H1 (cell line): ENCODE results near the gene ITGA8. TPM values are rescaled to one million over a fixed set of nuclear protein-coding genes. Genes with fewer than 3 reads are reported as not detected.

Experiments
- CTCF ChIA-PET: fragments of 300-600 bp; sonication (Branson Sonifier 250); formaldehyde crosslinking; loops from one replicate; lab custom pipeline; 2021; ENCODE audit not compliant: partially characterized antibody; lab: Charles Lee
- POLR2A ChIA-PET: fragments of 300-600 bp; sonication (Branson Sonifier 250); formaldehyde crosslinking; loops from one replicate; lab custom pipeline; 2021; ENCODE audit warnings: inconsistent platforms; ENCODE audit not compliant: partially characterized antibody; lab: Charles Lee
- DNase-seq, 2 experiments: peaks; one replicate each; pipeline versions ENCODE4 v3.0.0 to v3.0.0-alpha.2; 2010 to 2022; ENCODE audit warnings: low spot score in 2 of 2, low read depth in 1 of 2, mixed read lengths in 1 of 2
- FAIRE-seq: peaks from 2 replicates; lab custom pipeline; 2011; peaks lifted over from hg19 to GRCh38; lab: Jason Lieb, UNC
- H2AFZ ChIP-seq: 2 replicates; pipeline ENCODE4 v1.8.1; 2012; ENCODE audit warnings: low read length, inconsistent platforms
- H2AK5ac ChIP-seq: 2 replicates; pipeline ENCODE4 v1.6.1; 2013; ENCODE audit warnings: low read depth, low read length
- H2BK120ac ChIP-seq: replicated peaks from 2 replicates; pipeline ENCODE3; 2013; ENCODE audit warnings: low read depth, low read length, inconsistent platforms
- H2BK12ac ChIP-seq: 2 replicates; pipeline ENCODE4 v1.6.1; 2013; ENCODE audit warnings: low read depth, low read length
- H2BK15ac ChIP-seq: 2 replicates; pipeline ENCODE4 v1.6.1; 2013; ENCODE audit warnings: low read length
- H2BK20ac ChIP-seq: 2 replicates; pipeline ENCODE4 v1.6.1; 2013; ENCODE audit warnings: low read length
- H2BK5ac ChIP-seq: 2 replicates; pipeline ENCODE4 v1.6.1; 2013; ENCODE audit warnings: low read depth, low read length
- H3K14ac ChIP-seq: 2 replicates; pipeline ENCODE4 v1.6.1; 2013; ENCODE audit warnings: inconsistent platforms; ENCODE audit not compliant: insufficient read length
- H3K18ac ChIP-seq: 2 replicates; pipeline ENCODE4 v1.6.1; 2013; ENCODE audit warnings: low read length; ENCODE audit errors: extremely low read depth
- H3K23ac ChIP-seq: 2 replicates; pipeline ENCODE4 v1.6.1; 2013; ENCODE audit warnings: inconsistent platforms; ENCODE audit not compliant: insufficient read length
- H3K23me2 ChIP-seq: 2 replicates; pipeline ENCODE4 v1.6.1; 2013; ENCODE audit warnings: low read depth, low read length
- H3K27ac ChIP-seq: 2 replicates; pipeline ENCODE4 v1.6.1; 2011; ENCODE audit warnings: low read depth, low read length, inconsistent platforms
- H3K27me3 ChIP-seq, 4 experiments: replicated peaks in 1 of 4; 1 replicate in 1 of 4; 2 replicates in 3 of 4; pipeline versions ENCODE4 v1.6.1 to v1.8.1; 2011 to 2013; ENCODE audit warnings: low read length in 3 of 4, mild to moderate bottlenecking in 3 of 4, inconsistent platforms in 2 of 4, mixed read lengths in 2 of 4, moderate library complexity in 1 of 4; ENCODE audit not compliant: control insufficient read depth in 3 of 4, insufficient read depth in 3 of 4; ENCODE audit errors: extremely low read depth in 1 of 4
- H3K36me3 ChIP-seq, 4 experiments: 2 replicates each; pipeline versions ENCODE4 v1.6.1 to v1.8.1; 2011 to 2013; ENCODE audit warnings: mild to moderate bottlenecking in 4 of 4, low read length in 3 of 4, moderate library complexity in 2 of 4, control low read depth in 1 of 4, inconsistent platforms in 1 of 4; ENCODE audit not compliant: insufficient read depth in 4 of 4, control insufficient read depth in 2 of 4
- H3K4ac ChIP-seq: replicated peaks from 2 replicates; pipeline ENCODE3; 2013; ENCODE audit warnings: low read length, low read depth, mixed read lengths, inconsistent platforms; ENCODE audit not compliant: insufficient read length
- H3K4me1 ChIP-seq, 4 experiments: replicated peaks in 1 of 4; 1 replicate in 1 of 4; 2 replicates in 3 of 4; pipeline versions ENCODE4 v1.6.1 to v1.8.1; 2011 to 2013; ENCODE audit warnings: low read length in 3 of 4, inconsistent platforms in 2 of 4, mixed read lengths in 1 of 4; ENCODE audit not compliant: insufficient read depth in 4 of 4, control insufficient read depth in 3 of 4
- H3K4me2 ChIP-seq, 2 experiments: 2 replicates each; pipeline versions ENCODE4 v1.6.1 to v1.8.1; 2011 to 2013; ENCODE audit warnings: low read depth in 2 of 2, low read length in 2 of 2, control low read depth in 1 of 2, inconsistent platforms in 1 of 2, mild to moderate bottlenecking in 1 of 2; ENCODE audit not compliant: insufficient read depth in 1 of 2
- H3K4me3 ChIP-seq, 4 experiments: fragments of 200-600, 300-600 bp in 1 of 4; sonication (generic), shearing (Covaris generic), sonication (Bioruptor Twin) in 1 of 4; 2 replicates each; pipeline versions ENCODE4 v1.5.1 to v1.8.1; 2011 to 2016; ENCODE audit warnings: low read length in 4 of 4, low read depth in 3 of 4, control low read depth in 2 of 4, inconsistent platforms in 2 of 4, mild to moderate bottlenecking in 2 of 4, mixed read lengths in 1 of 4, moderate library complexity in 1 of 4; ENCODE audit not compliant: insufficient read depth in 2 of 4; ENCODE audit errors: extremely low read depth in 1 of 4
- H3K56ac ChIP-seq: replicated peaks from 2 replicates; pipeline ENCODE3; 2013; ENCODE audit warnings: low read depth, mild to moderate bottlenecking, mixed read lengths, low read length, inconsistent platforms; ENCODE audit not compliant: insufficient read length
- H3K79me1 ChIP-seq: 2 replicates; pipeline ENCODE4 v1.6.1; 2013; ENCODE audit warnings: low read depth, low read length, control low read depth
- H3K79me2 ChIP-seq, 2 experiments: 2 replicates each; pipeline versions ENCODE4 v1.6.1 to v1.8.1; 2012 to 2013; ENCODE audit warnings: low read length in 2 of 2, mild to moderate bottlenecking in 2 of 2, inconsistent platforms in 1 of 2; ENCODE audit not compliant: insufficient read depth in 2 of 2, control insufficient read depth in 1 of 2
- H3K9ac ChIP-seq, 4 experiments: replicated peaks in 1 of 4; 1 replicate in 1 of 4; 2 replicates in 3 of 4; pipeline versions ENCODE4 v1.6.1 to v1.8.1; 2011 to 2013; ENCODE audit warnings: low read depth in 3 of 4, low read length in 3 of 4, control low read depth in 2 of 4, mild to moderate bottlenecking in 2 of 4, moderate library complexity in 2 of 4, inconsistent platforms in 1 of 4; ENCODE audit errors: extremely low read depth in 1 of 4
- H3K9me3 ChIP-seq, 2 experiments: 2 replicates each; pipeline versions ENCODE4 v1.6.1 to v1.8.1; 2012 to 2013; ENCODE audit warnings: mild to moderate bottlenecking in 2 of 2, moderate library complexity in 2 of 2, control low read depth in 1 of 2, inconsistent platforms in 1 of 2, low read depth in 1 of 2, low read length in 1 of 2, mixed read lengths in 1 of 2; ENCODE audit not compliant: insufficient read depth in 2 of 2
- H4K20me1 ChIP-seq, 2 experiments: replicated peaks in 1 of 2; 2 replicates each; pipeline versions ENCODE3 to v1.8.1; 2011 to 2013; ENCODE audit warnings: inconsistent platforms in 2 of 2, low read length in 2 of 2, mild to moderate bottlenecking in 1 of 2; ENCODE audit not compliant: insufficient read depth in 2 of 2, control insufficient read depth in 1 of 2
- H4K5ac ChIP-seq: 2 replicates; pipeline ENCODE4 v1.6.1; 2013; ENCODE audit warnings: low read length, low read depth, mixed read lengths, inconsistent platforms; ENCODE audit not compliant: insufficient read length
- H4K8ac ChIP-seq: 2 replicates; pipeline ENCODE4 v1.8.0; 2013; ENCODE audit warnings: mild to moderate bottlenecking, moderate library complexity, low read length, inconsistent platforms; ENCODE audit not compliant: insufficient read depth; ENCODE audit errors: extremely low read depth
- H4K91ac ChIP-seq: replicated peaks from 2 replicates; pipeline ENCODE3; 2013; ENCODE audit warnings: low read length, mixed read lengths, inconsistent platforms; ENCODE audit not compliant: insufficient read length
- CHD1 ChIP-seq: IDR thresholded peaks from 2 replicates; pipeline ENCODE4 v1.6.1; 2012; ENCODE audit warnings: low read depth, low read length, improper control_type of control experiment
- polyA plus RNA-seq, 7 experiments: library from polyadenylated mRNA; depleted of rRNA in 3 of 7; stranded (reverse) in 5 of 7; unstranded in 2 of 7; fragments of >200 nt in 5 of 7; fragments of 200-250 nt in 2 of 7; gene quantifications; 1 replicate in 5 of 7; 2 replicates in 1 of 7; 4 replicates in 1 of 7; pipeline versions ENCODE4 v1.2.1 to v1.2.3, GENCODE V29; 2011 to 2013; ENCODE audit warnings: missing spikeins in 2 of 7, mixed read lengths in 2 of 7
- total RNA-seq: library from RNA; stranded (reverse); fragmentation: NEBNext Ultra II Directional; extraction: Animal tissue kit (Norgen Biotek cat#: 25700); gene quantifications from 2 replicates; pipeline ENCODE4 v1.2.1, GENCODE V29; 2021

The ITGA8 gene
- total and polyA plus RNA-seq, 2 of the 8 experiments (the other 6 are each of a cell fraction or from before 2014, with no cell fraction given) = not detected

- Histone ChIP-seq H3K4ac (no peak overlapping the region), H4K8ac (no peak overlapping the region), H4K91ac (no peak overlapping the region), H3K4me3 (no peak overlapping the region), H3K18ac (no peak overlapping the region), H2BK20ac (no peak overlapping the region), H3K27ac (no peak overlapping the region), H4K5ac (no peak overlapping the region), H3K27me3 (no peaks in the 10 kb centered on the region), H3K79me1 (no peaks in the 10 kb centered on the region), H2AK5ac (no peak overlapping the region), H3K56ac (no peak overlapping the region), H3K4me2 (no peak overlapping the region), H2BK12ac (no peak overlapping the region), H4K20me1 (no peaks in the 10 kb centered on the region), H2BK15ac (no peak overlapping the region), H2AFZ (no peak overlapping the region), H3K36me3 (no peaks in the 10 kb centered on the region), H3K23ac (no peak overlapping the region), H2BK120ac (no peak overlapping the region), H3K23me2 (no peaks in the 10 kb centered on the region), H3K9ac (no peak overlapping the region), H3K4me1 (no peaks in the 10 kb centered on the region), H3K79me2 (no peaks in the 10 kb centered on the region), H2BK5ac (no peak overlapping the region), H3K9me3 (peaks cover 8 to 9% of the 10 kb centered on the region in 2 experiments; a peak in 3 of 4 replicates), H3K14ac (no peak overlapping the region)
- POLR2A ChIA-PET = no interaction called here
- DNase-seq = no peak
- CTCF ChIA-PET = interaction anchor here (3.5 kb wide), 1 partner anchor 11 kb away, joined by 23 read pairs; no protein-coding TSS in a partner anchor
- FAIRE-seq = no peak
- no peak for TF ChIP-seq CHD1
Measured at GRCh38 chr10:15595260-15595659, 124.5 kb downstream of the ITGA8 start.
